NCI-H526 treated with DMSO at 0.1 percent for 48 hours (cell line): ENCODE results near the gene STRBP.

Experiments used
- DNase-seq: peaks from one replicate; lab custom pipeline; 2025; lab: John Stamatoyannopoulos, UW

STRBP gene

GRCh38 chr9:123129423-123129822 lies 139.0 kb downstream of the STRBP start:
- no peak for DNase-seq

GRCh38 chr9:123128591-123128990 lies 139.8 kb downstream of the STRBP start:
- no peak for DNase-seq

- DNase-seq, result no peak
These were observed 140.8 kb downstream of the STRBP start for GRCh38 chr9:123127512-123128075.

- no peak for DNase-seq
These were observed 146.9 kb downstream of the STRBP start for GRCh38 chr9:123121457-123121856.

- DNase-seq, result no peak
These were observed 147.4 kb downstream of the STRBP start for GRCh38 chr9:123120953-123121352.

- no peak for DNase-seq
These were observed 148.3 kb downstream of the STRBP start for GRCh38 chr9:123120131-123120530.

- DNase-seq, result no peak
These were observed 148.8 kb downstream of the STRBP start for GRCh38 chr9:123119566-123119965.

GRCh38 chr9:123116036-123116435 lies 152.3 kb downstream of the STRBP start:
- DNase-seq, result no peak

- DNase-seq, result no peak
These were observed 153.1 kb downstream of the STRBP start for GRCh38 chr9:123115146-123115913.

- no peak for DNase-seq
These were observed 155.2 kb downstream of the STRBP start for GRCh38 chr9:123113185-123113584.

GRCh38 chr9:123112015-123112975 lies 156.1 kb downstream of the STRBP start:
- DNase-seq, result no peak

- DNase-seq, result no peak
These were observed 156.9 kb downstream of the STRBP start for GRCh38 chr9:123111427-123112014.

- no peak for DNase-seq
These were observed 158.7 kb downstream of the STRBP start for GRCh38 chr9:123109540-123110279.

- no peak for DNase-seq
These were observed 159.4 kb downstream of the STRBP start for GRCh38 chr9:123108976-123109375.

- DNase-seq, result no peak
These were observed 160.6 kb downstream of the STRBP start for GRCh38 chr9:123107639-123108285.

GRCh38 chr9:123105490-123105889 lies 162.9 kb downstream of the STRBP start:
- no peak for DNase-seq

- DNase-seq, result no peak
These were observed 163.6 kb downstream of the STRBP start for GRCh38 chr9:123104807-123105206.

GRCh38 chr9:123102375-123103113 lies 165.8 kb downstream of the STRBP start:
- DNase-seq, result no peak

GRCh38 chr9:123099548-123099947 lies 168.8 kb downstream of the STRBP start:
- DNase-seq, result no peak

- DNase-seq, result no peak
These were observed 169.3 kb downstream of the STRBP start for GRCh38 chr9:123099042-123099441.
